ENCODE data around the gene LGI2. TPM values are rescaled to one million over a fixed set of nuclear protein-coding genes. Genes with fewer than 3 reads are reported as not detected.

The LGI2 gene
- total RNA-seq, 1 donor from 2014 or later: not detected

GRCh38 chr4:24968278-24968677 lies 62.5 kb downstream of the LGI2 start:
- intact Hi-C loops (cut with micrococcal nuclease): no loop called here

GRCh38 chr4:24967346-24967745 lies 63.4 kb downstream of the LGI2 start:
- intact Hi-C loops (cut with micrococcal nuclease): no loop called here

- intact Hi-C loops (cut with micrococcal nuclease): no loop called here
Observed at GRCh38 chr4:24966076-24966475, 64.7 kb downstream of the LGI2 start.

- intact Hi-C loops (cut with micrococcal nuclease): no loop called here
Observed at GRCh38 chr4:24965627-24966026, 65.1 kb downstream of the LGI2 start.

GRCh38 chr4:24963277-24963676 lies 67.5 kb downstream of the LGI2 start:
- intact Hi-C loops (cut with micrococcal nuclease): no loop called here

- intact Hi-C loops (cut with micrococcal nuclease): no loop called here
Observed at GRCh38 chr4:24957886-24958285, 72.9 kb downstream of the LGI2 start.

- intact Hi-C loops (cut with micrococcal nuclease): no loop called here
Observed at GRCh38 chr4:24956763-24957162, 74.0 kb downstream of the LGI2 start.

GRCh38 chr4:24956091-24956490 lies 74.7 kb downstream of the LGI2 start:
- intact Hi-C loops (cut with micrococcal nuclease): no loop called here

GRCh38 chr4:24952667-24953066 lies 78.1 kb downstream of the LGI2 start:
- intact Hi-C loops (cut with micrococcal nuclease): no loop called here

GRCh38 chr4:24949970-24950369 lies 80.8 kb downstream of the LGI2 start:
- intact Hi-C loops (cut with micrococcal nuclease): no loop called here

Other genes with a start within 250 kb of the LGI2 start
- not detected in 2 replicates for gene SOD3, start 235.4 kb downstream of the LGI2 start, total RNA-seq
- not detected in 2 replicates for gene CCDC149, start 117.9 kb downstream of the LGI2 start, total RNA-seq
- 15.9 and 16.8 TPM in 2 replicates for gene SEPSECS, start 129.5 kb upstream of the LGI2 start, total RNA-seq
- 27.2 and 29.7 TPM in 2 replicates for gene PI4K2B, start 203.1 kb upstream of the LGI2 start, total RNA-seq

Measured in T-helper 1 cell treated with Interleukin-12 subunit alpha and Interleukin-12 subunit beta and Interleukin-4 antibody, amounts not matched to agents 30 ng/mL and 1 ng/mL, for 36 hours (primary cell).